HG03060 (cell line): ENCODE results near the gene MYO1G.

Source experiments
- ATAC-seq: cut with Tn5 transposase; IDR thresholded peaks from one replicate; pipeline ENCODE4 v1.9.1; 2021; ENCODE audit warnings: low read depth, moderate number of reproducible peaks; ENCODE audit not compliant: unreplicated experiment

Gene MYO1G

DNA sequence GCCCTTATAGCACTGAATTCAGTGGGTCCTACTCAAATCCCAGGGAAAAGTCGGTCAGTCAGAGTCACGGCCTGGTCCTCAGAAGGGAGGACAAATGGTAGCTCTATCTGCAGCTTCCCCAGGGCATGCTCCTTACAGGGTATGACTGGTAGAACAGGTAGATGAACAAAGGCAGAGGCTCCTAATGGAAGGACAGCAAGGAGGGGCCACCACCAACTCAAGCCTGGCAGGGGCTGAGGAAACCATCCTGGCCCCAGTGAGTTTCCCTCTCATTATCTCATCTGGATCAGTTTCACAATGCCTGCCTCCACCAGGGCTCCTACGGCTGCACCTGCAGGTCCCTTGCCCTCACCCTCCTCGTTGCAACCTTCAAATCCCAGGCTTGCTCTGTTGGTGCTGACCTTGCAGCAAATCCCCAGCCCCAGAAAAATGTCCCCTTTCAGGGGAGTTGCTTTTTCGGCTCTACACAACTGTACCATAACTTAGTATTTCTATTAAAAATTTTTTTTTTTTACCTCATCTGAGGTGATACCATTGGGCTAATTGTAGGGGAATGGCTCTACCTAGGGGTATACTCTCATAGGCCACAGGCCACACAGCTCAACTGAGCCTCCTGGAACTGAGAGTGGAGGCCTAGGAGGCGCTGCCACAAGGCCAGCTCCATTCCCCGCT lies 2.4 kb upstream of the MYO1G start:
- peak; percentile 1 for ATAC-seq

DNA sequence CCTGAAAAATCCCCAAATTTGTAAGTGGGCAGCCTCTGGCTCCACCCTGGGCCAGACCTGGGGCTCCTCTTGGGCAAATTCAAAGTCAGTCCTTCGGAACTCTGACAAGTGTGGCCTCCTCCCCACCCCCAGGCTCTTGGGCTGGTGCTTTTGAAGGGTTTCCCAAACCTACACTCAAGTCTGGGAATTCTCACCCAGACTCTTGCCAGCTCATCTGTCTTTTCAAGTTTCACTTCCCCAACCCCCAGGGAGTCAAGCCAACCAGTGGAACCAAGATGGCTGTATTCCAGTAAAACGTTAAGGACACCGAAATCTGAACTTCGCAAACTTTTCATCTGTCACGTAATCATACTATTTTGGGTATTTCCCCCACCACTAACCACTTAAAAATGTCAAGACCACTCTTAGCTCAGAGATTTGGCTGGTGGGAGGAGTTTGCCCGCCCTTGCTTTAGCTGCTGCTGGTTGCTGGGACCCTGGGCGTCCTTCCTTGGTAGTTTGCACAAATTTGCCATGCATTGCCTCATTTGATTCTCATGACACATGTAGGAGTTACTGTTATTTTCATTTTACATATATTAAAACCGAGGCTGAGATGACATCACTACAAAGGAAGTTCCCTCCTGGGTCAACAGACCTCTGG lies 1.7 kb upstream of the MYO1G start:
- ATAC-seq: peak; percentile 37

- ATAC-seq: no peak
Measured at GRCh38 chr7:44979481-44980392, 922 bp upstream of the MYO1G start.

GRCh38 chr7:44977959-44978335 lies 868 bp downstream of the MYO1G start:
- no peak for ATAC-seq

DNA sequence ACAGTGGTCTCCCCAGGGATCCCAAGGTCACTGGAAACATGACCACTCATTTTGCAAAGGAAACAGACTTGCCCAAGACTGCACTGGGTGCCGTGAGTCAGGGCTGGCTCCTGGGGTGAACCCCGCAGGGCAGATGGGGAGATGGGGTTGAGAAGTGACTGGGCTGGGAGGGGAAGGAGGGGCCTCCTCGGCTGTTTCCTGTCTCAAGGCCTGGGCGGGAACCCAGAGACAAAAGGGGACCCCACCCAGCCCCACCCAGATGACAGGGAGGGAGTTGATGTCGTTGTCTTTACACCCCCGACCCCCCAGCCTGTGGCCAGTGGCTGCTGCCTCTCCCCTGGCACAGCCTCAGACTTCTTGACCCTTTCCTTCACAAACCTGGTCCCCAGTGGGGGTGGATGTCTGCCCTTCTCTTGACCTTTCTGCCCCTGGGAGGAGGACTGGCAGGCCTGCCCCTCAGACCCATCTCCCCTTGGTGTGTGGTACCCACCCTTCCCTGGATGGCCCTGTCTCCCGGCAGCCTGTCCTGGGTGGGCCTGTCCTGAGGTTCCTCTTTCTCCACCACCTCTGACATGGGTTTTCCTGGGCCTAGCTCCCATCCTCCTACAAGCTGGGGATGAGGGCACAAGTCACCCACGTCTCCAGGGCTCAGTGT lies 1.4 kb downstream of the MYO1G start:
- ATAC-seq: no peak

- no peak for ATAC-seq
Measured at GRCh38 chr7:44976746-44977196, 2.0 kb downstream of the MYO1G start.

DNA sequence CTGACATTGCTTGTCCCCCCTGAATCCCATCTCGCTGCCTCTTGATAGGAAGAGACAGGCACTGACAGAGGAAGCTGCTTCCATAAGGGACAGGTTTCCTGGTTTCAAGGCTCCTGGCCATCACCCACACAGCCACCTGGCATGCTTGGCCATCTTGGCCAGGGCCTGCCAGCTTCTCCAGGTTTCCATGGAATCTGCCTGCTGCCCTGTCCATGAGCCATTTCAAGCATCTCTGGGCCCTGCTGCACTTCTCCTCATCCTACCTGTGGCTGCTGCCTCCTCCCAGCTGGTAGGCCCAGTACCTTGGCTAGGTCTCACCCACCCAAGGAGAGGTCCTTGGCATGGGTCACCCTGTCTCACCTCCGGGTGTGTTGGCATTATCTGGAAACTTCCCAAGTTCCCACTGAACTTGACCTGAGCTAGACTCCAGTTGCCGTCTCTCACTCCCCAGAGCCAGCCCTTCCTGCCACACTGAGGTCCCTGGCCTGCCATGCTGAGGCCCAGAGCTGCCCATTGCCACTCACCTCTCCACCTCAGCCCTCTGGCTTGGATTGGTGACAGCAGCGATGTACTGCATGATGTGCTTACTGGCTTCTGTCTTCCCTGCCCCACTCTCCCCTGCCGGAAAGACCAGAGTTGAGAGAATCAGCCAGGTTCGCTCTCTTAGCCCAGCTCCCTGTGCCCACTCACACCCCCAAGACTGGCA lies 2.6 kb downstream of the MYO1G start:
- no peak for ATAC-seq

GRCh38 chr7:44975331-44976039 lies 3.3 kb downstream of the MYO1G start:
- ATAC-seq: no peak

GRCh38 chr7:44974549-44974948 lies 4.3 kb downstream of the MYO1G start:
- no peak for ATAC-seq

DNA sequence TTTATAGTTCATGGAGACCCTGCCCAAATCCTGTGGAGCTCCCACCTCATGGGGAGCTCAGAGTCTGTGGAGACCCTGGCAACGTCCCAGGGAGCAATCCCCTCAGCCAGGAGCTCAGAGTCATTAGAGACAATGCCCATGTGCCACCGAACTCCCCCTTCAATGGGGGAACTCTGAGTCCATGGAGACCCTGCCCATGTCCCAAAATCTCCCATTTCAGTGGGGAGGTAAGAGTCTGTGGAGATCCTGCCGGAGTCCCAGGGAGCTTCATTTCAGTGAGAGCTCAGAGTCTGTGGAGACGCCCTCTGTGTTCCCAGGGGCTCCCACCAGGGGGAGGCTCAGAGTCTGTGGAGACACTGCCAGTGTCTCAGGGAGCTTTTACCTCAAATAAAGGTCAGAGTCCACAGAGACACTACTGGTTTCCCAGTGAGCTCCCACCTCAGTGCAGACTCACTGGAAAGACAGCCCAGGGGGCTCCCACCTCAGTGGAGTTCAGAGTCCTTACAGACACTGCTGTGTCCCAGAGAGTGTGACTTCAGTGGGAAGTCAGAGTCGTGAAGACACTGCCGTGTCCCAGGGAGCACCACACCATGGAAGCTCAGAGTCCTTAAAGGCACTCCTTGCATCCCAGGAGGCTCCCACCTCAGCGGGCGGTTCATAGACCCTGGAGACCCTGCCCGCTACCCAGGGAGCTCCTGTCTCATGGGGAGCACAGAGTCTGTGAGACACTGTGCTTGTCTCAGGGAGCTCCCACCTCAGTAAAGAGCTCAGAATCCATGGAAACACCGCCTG lies 5.0 kb downstream of the MYO1G start:
- ATAC-seq: no peak

- ATAC-seq: no peak
Measured at GRCh38 chr7:44972562-44972961, 6.3 kb downstream of the MYO1G start.

DNA sequence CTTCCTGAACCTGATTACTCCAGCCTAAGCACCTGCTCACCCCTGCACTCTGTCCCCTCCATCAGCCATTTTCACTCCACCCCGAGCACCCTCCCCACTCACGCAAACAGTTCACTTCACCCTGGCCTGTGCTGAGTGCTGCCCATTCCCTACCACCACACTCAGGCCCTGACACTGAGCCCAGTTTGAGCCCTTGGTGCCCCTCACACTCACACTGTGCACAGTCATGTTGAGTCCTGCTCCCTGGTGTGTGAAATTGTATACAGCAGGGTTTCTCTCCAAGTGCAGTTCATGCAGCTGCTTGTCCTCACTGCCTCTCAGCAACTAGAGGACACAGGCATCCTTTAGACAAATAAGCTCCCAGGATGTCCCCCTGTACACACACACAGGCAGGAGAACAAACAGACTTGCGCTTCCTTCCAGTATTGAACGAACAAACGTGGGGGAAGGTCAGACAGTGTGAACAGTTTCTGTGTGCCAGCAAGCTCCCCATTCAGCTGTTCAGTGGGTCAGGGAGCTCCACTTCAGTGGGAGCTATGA lies 6.8 kb downstream of the MYO1G start:
- ATAC-seq: no peak

GRCh38 chr7:44971188-44971901 lies 7.5 kb downstream of the MYO1G start:
- ATAC-seq: no peak

DNA sequence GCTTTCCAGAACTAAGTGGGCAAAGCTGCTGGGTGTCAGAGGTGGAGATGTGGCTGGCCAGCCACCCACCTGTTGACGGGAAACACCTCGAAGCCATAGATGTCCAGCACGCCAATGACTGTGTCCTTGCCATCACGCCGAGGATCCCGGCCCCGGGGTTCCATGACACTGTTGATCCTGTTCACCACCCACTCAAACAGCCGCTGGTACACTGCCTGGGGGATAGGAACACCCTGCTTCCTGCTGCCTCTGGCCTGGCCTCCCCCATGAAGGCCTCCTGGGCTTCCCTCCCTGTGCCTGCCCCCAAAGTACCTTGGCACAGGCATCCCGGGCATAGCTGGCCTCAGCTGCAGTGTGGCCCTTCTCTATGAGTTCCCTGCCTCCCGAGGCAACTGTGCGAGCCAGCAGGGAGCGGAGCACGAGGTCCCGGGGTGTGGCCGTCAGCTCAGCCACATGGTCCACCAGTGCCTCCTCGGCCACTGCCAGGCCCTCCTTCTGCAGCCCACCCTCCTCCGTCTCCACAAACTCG lies 8.2 kb downstream of the MYO1G start:
- ATAC-seq: no peak

DNA sequence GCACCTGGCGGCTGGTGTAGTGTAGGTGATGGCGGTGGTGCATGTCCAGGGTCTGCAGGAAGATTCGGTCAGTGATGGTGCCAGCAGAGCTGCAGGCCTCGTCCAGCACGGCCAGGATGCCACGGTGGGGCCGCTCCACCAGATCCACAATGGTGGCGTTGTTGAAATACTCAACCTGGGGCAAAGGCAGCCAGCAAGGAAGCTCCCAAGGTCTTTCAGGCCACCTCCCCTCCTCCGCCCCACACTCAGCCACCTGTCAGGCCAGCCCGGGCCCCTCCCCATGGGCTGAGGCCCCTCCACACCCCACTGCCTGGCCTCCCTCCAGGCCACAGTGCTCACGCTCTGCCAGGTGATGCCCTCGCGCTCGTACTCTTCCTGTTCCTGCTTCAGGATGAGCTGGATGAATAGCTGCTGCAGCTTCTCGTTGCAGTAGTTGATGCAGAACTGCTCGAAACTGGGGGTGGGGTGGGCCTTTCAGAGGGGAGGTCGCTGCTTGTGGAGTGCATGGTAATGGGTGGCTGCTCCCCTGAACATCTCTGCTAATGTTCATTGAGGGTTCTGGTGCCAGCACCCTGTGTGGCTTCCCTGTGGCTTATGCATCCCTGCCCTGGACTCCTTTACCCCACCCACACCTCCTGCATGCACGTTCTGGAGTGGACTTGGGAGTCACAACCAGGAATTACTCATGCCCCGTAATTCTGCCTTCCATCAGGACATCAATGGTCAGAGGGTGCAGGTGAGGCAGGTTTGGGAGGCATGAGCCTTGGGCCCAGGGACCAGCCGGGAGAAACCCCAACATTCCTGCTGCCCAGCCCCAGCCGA lies 8.9 kb downstream of the MYO1G start:
- ATAC-seq: no peak

GRCh38 chr7:44969049-44969700 lies 9.6 kb downstream of the MYO1G start:
- ATAC-seq: no peak
